Stomach (tissue), 9 donors: Measurements from ENCODE around the gene HLA-DMA. TPM values are rescaled to one million over a fixed set of nuclear protein-coding genes. Genes with fewer than 3 reads are reported as not detected.

Source experiments
- DNase-seq, 2 donors: peaks; one replicate each; pipeline versions ENCODE4 v3.0.0 to v3.0.0-alpha.2; 2013 to 2019
- H3K27ac ChIP-seq, 5 donors: fragments of 200-600 bp in 4 of 5; sonication (generic) in 4 of 5; one replicate each; pipeline ENCODE4 v1.5.1; 2013 to 2019; ENCODE audit warnings: mild to moderate bottlenecking in 1 of 5, moderate library complexity in 1 of 5
- H3K27me3 ChIP-seq, 3 donors: fragments of 200-600 bp; sonication (generic); one replicate each; pipeline ENCODE4 v1.5.1; 2017 to 2019; ENCODE audit warnings: mixed run types in 1 of 3
- H3K36me3 ChIP-seq, 4 donors: fragments of 200-600 bp; sonication (generic); 1 replicate in 3 of 4; 2 replicates in 1 of 4; pipeline ENCODE4 v1.5.1; 2016 to 2019
- H3K4me1 ChIP-seq, 4 donors: fragments of 200-600 bp; sonication (generic); one replicate each; pipeline ENCODE4 v1.5.1; 2016 to 2019
- H3K4me3 ChIP-seq, 4 donors: fragments of 200-600 bp; sonication (generic) in 3 of 4; one replicate each; pipeline ENCODE4 v1.5.1; 2016 to 2019; ENCODE audit warnings: mild to moderate bottlenecking in 1 of 4
- H3K9me3 ChIP-seq, 4 donors: fragments of 200-600 bp; sonication (generic); one replicate each; pipeline ENCODE4 v1.5.1; 2016 to 2019
- CTCF ChIP-seq, 7 experiments: fragments of 450-650 bp in 4 of 7; fragments of 200-600 bp in 3 of 7; sonication (generic) in 3 of 7; IDR thresholded peaks; one replicate each; pipeline ENCODE4 v1.5.1; 2016 to 2019; ENCODE audit warnings: antibody characterized with exemption in 7 of 7, control low read depth in 2 of 7, mild to moderate bottlenecking in 1 of 7
- EP300 ChIP-seq: sonication (generic); formaldehyde crosslinking; IDR thresholded peaks from one replicate; pipeline ENCODE4 v1.6.1; 2017; ENCODE audit warnings: antibody characterized with exemption
- POLR2A ChIP-seq, 4 donors: fragments of 450-650 bp; IDR thresholded peaks; one replicate each; pipeline ENCODE4 v1.6.1; 2016; ENCODE audit warnings: antibody characterized with exemption in 4 of 4, control low read depth in 2 of 4, mild to moderate bottlenecking in 1 of 4, moderate library complexity in 1 of 4
- POLR2AphosphoS5 ChIP-seq, 3 donors: sonication (generic); formaldehyde crosslinking; IDR thresholded peaks; one replicate each; pipeline ENCODE4 v1.6.1; 2016; ENCODE audit warnings: antibody characterized with exemption in 3 of 3
- WGBS, 5 donors: extraction: QIAGEN DNeasy Blood & Tissue Kit in 3 of 5; methylation state at CpG; one replicate each; pipeline versions ENCODE4 v1.1.5 to v1.1.7; 2013 to 2018; 5-methylcytosine and 5-hydroxymethylcytosine counted together
- intact Hi-C: fragments of 100-400 bp; cut with DNase I; formaldehyde crosslinking; loops from one replicate; pipeline ENCODE4 v1.15.1; 2023; ENCODE audit warnings: low total_unique reads
- polyA plus RNA-seq, 3 donors: library from polyadenylated mRNA; stranded (reverse); fragments of 200-250 nt; gene quantifications; one replicate each; pipeline ENCODE4 v1.2.3, GENCODE V29; 2013
- total RNA-seq, 5 donors: library from RNA; depleted of rRNA; stranded (reverse); fragments of >200 nt; gene quantifications; one replicate each; pipeline versions ENCODE4 v1.1.0 to v1.2.3, GENCODE V29; 2014 to 2016
- donor health status: healthy with polysubstance abuse.
- donor health status: Bipolar disorder and iron deficiency.
- donor health status: healthy.

HLA-DMA gene
- total and polyA plus RNA-seq, 8 donors = 0.87 to 129 (median 32.2) TPM

GRCh38 chr6:32922083-32922482, 30.8 kb downstream of the HLA-DMA start:
- Histone ChIP-seq H3K4me1 (no peaks in the 10 kb centered on the region), H3K4me3 (no peak overlapping the region), H3K36me3 (no peaks in the 10 kb centered on the region), H3K27ac (no peak overlapping the region), H3K27me3 (peaks cover 0 to 11% (median 0%) of the 10 kb centered on the region in 3 donors), H3K9me3 (no peaks in the 10 kb centered on the region)
- TF ChIP-seq POLR2AphosphoS5 (IDR thresholded peaks at IDR 0.05) = no peak
- no peak for TF ChIP-seq EP300
- TF ChIP-seq POLR2A (IDR thresholded peaks at IDR 0.05) = no peak
- TF ChIP-seq CTCF (IDR thresholded peaks at IDR 0.05) = no peak
- WGBS, 5 donors = 87 to 98% (median 94%) methylated on average over 2 of the region's 2 CpGs
- intact Hi-C loops = no loop called here
- DNase-seq = no peak

DNA sequence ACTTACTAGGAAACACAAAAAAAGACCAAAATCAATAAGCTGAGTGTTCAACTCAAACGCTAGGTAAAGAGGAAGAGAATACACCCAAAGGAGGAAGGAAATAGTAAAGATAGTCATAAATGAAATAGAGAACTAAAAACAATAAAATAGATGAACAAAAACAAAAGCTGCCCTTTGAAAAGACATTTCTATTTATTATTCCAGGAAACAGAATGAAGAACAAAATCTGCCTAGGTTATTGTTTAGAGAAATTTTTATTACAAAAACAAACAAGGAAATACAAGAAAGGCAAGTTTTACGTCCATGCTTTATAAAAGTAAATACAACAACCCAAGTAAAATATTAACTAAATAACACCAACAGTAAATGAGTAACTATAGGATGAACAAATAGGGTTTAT, 32.2 kb downstream of the HLA-DMA start:
- WGBS, 5 donors = 14 to 47% (median 21%) methylated on average over 2 of the region's 2 CpGs
- no peak for TF ChIP-seq CTCF (IDR thresholded peaks at IDR 0.05)
- no peak for TF ChIP-seq POLR2AphosphoS5 (IDR thresholded peaks at IDR 0.05)
- TF ChIP-seq POLR2A (IDR thresholded peaks at IDR 0.05) = no peak
- TF ChIP-seq EP300 = no peak
- Histone ChIP-seq H3K27ac (no peak overlapping the region), H3K9me3 (no peaks in the 10 kb centered on the region), H3K4me1 (no peaks in the 10 kb centered on the region), H3K4me3 (no peak overlapping the region), H3K36me3 (no peaks in the 10 kb centered on the region), H3K27me3 (peaks cover 0 to 11% (median 0%) of the 10 kb centered on the region in 3 donors)
- DNase-seq = no peak
- intact Hi-C loops = no loop called here

GRCh38 chr6:32912951-32913350, 39.9 kb downstream of the HLA-DMA start:
- no peak for DNase-seq
- no peak overlapping the region for H3K27ac ChIP-seq
- intact Hi-C loops = no loop called here
- no peaks in the 10 kb centered on the region for H3K4me1 ChIP-seq
- no peak for TF ChIP-seq POLR2AphosphoS5 (IDR thresholded peaks at IDR 0.05)
- TF ChIP-seq CTCF (IDR thresholded peaks at IDR 0.05) = no peak
- no peak for TF ChIP-seq EP300
- TF ChIP-seq POLR2A (IDR thresholded peaks at IDR 0.05) = no peak
- H3K9me3 ChIP-seq = no peaks in the 10 kb centered on the region
- H3K27me3 ChIP-seq = peaks cover 0 to 29% (median 0%) of the 10 kb centered on the region in 3 donors
- no peaks in the 10 kb centered on the region for H3K36me3 ChIP-seq
- H3K4me3 ChIP-seq = no peak overlapping the region
- 28 to 58% (median 50%) methylated on average over 1 of the region's 1 CpG for WGBS, 5 donors

DNA sequence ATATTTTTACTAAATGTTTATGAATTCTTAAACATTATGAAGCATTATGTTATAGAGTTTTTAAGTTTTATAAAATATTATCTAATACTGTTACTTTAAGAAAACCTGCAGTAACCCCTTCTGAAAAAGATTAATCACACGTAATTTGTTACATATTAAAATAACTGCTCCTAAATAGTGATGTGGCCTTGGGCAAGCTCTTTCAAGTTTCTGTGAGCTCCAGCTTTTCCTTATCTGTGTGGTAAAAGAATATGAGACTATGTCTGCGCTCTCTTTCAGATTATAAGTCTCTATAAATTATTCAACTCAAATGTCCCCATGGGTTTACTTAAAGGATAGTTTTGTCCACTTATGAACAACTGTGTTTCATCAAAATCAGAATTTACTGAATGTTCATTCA, 44.0 kb downstream of the HLA-DMA start:
- no peak overlapping the region for H3K27ac ChIP-seq
- H3K4me3 ChIP-seq = no peak overlapping the region
- peaks cover 0 to 26% (median 0%) of the 10 kb centered on the region in 3 donors for H3K27me3 ChIP-seq
- 60 to 76% (median 71%) methylated on average over 2 of the region's 2 CpGs for WGBS, 5 donors
- TF ChIP-seq EP300 (no peak), CTCF (IDR thresholded peaks at IDR 0.05) (no peak), POLR2AphosphoS5 (IDR thresholded peaks at IDR 0.05) (no peak), POLR2A (IDR thresholded peaks at IDR 0.05) (no peak)
- no peak for DNase-seq
- intact Hi-C loops = no loop called here
- no peaks in the 10 kb centered on the region for H3K9me3 ChIP-seq
- no peaks in the 10 kb centered on the region for H3K4me1 ChIP-seq
- H3K36me3 ChIP-seq = no peaks in the 10 kb centered on the region
